HG03060 (cell line): ENCODE measurements around the gene SLBP.
"Not testable (repeated sequence)": the region's sequence is repeated elsewhere in the genome, so short reads cannot be mapped to it uniquely, and the experiment has no call there.

ENCODE experiments used
- ATAC-seq: cut with Tn5 transposase; IDR thresholded peaks from one replicate; pipeline ENCODE4 v1.9.1; 2021; ENCODE audit warnings: low read depth, moderate number of reproducible peaks; ENCODE audit not compliant: unreplicated experiment

SLBP gene

DNA sequence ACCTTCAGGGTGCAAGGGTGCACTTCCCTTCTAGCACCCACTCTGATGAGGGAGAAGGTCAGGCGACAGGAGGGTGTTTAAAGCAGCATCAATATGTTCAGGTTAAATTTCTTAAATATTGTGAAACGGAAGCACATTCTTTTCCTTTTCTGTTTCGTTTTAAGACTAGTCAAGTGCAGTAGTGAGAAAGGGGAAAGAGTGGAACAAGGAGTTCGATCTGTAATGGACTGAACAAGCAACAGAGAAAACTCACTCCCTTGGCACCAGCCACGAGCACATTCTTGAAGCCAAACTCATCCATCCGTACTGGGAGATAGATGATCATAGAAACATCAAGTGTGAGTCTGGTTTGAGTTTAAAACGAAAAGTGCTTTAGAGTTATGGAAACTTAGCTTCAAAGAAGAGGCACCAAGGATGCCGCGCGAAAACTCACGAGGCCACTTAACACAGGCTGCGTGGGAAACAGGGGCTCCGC, 28.8 kb downstream of the SLBP start:
- no peak for ATAC-seq

- ATAC-seq, result no peak
These were observed 29.3 kb downstream of the SLBP start for GRCh38 chr4:1682860-1683259.

DNA sequence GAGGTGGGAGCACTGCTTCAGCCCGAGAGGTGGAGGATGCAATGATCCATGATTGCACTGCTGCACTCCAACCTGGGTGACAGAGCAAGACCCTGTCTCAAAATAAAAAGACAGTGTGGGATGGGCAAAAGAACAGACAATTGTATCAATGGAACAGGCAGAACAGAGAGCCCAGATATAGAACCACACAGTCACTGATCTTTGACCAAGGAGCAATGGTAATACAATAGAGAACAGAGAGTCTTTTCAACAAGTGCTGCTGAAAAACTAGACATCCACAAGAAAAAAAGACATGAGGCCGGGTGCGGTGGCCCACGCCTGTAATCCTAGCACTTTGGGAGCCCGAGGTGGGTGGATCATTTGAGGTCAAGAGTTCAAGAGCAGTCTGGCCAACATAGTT, 33.9 kb downstream of the SLBP start:
- no peak for ATAC-seq

DNA sequence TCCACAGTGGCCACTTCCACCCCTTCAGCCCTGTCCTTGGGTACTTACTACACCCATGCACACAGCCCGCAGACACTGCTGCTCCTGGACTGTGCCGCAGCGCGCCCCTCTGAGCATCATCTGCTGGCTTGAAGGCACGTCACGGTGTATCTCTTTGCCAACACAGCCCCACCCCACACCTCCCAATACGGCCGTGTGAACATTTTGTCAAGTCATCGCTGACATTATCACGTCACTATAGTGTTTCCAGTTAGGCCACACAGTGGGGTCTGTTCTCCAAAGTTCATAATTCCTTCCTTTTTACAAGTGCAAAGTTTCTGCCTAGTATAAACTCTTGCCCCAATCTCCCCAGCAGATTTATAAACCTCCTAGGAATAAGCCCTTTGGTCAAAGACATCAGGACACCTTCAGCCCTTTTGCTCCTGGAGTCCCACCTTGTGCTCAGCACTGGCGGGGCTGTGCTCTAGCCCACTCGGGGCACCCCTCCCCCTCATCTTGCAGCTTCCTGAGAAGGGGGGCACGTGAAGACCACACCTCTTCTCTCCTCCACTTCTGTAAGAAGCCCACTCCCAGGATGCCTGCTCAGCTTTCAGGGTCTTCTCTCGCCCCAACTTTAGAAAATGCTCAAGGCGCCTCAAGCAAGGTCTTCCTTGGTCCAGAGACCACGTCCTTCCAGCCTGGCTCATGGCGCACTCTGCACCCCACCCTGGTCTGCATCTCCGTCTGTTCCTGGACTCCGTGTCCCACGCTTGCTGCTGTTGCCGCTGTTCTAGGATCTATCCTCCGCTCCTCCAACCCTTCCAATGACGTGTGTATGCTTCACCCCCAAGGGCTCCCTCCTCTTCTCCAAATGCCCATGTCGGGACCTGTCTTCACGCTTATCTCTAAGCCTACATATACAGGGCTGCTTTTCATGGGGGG, 35.3 kb downstream of the SLBP start:
- ATAC-seq, result no peak

- ATAC-seq, result no peak
These were observed 36.3 kb downstream of the SLBP start for GRCh38 chr4:1675802-1676137.

DNA sequence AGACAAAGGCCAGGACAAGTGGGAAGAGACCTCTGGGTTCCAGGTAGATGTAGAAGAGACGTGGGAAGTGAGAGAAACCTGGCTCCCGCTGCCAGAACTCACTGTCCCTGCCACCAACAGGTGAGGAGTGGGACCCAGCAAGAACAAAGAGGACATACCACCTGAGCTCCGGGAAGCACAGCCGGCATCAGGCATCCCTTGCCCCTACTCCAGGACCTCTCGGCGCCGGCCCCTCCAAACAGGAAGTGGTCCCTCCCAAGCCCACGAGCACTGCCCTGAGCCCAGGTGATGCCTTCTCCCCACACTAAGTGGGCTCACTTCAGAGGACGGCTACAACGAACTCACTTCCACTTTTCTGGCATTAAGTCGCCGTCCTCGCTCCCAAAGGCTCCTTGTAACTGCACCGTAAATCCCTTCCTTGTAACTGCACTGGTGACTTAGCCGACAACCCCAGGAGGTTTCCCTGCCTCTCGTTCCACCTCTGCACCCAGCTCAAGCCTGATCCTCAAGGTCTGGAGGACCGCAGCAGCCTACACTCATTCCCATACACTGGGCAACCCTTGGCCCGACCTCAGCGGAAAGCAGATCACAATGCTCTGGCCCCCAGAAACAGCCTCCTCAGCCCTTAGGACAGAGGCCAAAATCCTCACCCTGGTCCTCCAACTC, 36.9 kb downstream of the SLBP start:
- ATAC-seq, result no peak

- ATAC-seq, result no peak
These were observed 37.4 kb downstream of the SLBP start for GRCh38 chr4:1674682-1675081.

- no peak for ATAC-seq
These were observed 38.4 kb downstream of the SLBP start for GRCh38 chr4:1673671-1674070.

GRCh38 chr4:1671011-1671410, 41.1 kb downstream of the SLBP start:
- not testable (repeated sequence) for ATAC-seq

DNA sequence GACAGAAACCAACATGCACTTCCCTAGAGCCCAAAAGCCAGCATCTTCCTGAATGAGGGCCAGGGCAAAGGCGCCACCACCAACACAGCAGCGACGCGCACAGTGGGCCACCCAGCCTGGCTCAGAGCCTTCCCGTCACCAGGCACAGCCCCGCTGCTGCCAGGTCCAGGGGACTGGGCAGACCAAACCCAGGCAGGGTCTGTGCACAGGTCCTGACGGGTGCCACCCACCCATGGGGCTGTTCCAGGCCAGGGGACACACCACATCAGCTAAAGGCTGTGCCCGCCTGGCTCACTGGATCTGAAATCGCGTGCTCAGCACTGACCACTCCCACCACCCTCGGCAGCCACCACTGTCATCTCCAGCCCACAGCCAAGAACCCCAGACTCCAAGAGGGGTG, 41.8 kb downstream of the SLBP start:
- ATAC-seq, result no peak

DNA sequence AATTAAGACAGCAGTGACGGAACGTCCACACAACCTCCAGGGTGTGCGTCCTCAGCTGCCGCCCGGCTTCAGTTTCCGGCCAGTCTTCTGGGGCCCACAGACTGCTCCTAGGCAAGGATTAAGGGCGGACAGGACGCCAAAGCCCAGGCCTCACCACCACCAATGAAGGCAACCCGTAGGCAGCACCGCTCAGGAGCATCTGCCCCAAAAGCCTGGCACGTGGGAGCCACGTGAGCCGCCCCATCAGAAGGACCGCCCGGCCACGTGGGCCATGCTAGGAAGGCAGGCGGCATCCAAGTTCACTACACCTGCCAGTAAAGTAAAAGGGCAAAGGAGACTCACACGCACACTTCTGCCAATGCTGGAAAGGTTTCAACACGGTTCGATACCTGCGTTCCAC, 42.3 kb downstream of the SLBP start:
- no peak for ATAC-seq

GRCh38 chr4:1669270-1669669, 42.8 kb downstream of the SLBP start:
- no peak for ATAC-seq

GRCh38 chr4:1668488-1668840, 43.7 kb downstream of the SLBP start:
- no peak for ATAC-seq

DNA sequence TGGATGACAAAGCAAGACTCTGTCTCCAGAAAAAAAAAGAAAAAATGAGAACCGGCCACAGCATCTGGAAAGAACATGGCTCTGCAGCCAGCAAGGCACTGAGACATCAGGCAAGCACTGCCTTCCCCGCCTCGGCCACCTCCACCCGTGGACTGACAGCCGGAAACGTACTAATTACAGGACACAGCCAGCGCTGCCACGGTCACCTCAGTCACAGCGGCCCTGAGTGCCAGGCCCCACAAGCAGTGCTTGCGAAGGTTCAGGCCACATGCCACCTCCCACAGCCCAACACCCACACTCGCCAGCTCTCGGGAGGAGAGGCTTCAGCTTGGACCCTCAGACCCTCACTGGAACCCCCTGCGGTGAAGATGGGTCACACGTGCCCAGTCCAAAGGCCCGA, 44.8 kb downstream of the SLBP start:
- no peak for ATAC-seq

- no peak for ATAC-seq
These were observed 45.7 kb downstream of the SLBP start for GRCh38 chr4:1666391-1666790.

GRCh38 chr4:1664141-1664540, 48.0 kb downstream of the SLBP start:
- no peak for ATAC-seq

GRCh38 chr4:1663549-1663948, 48.6 kb downstream of the SLBP start:
- no peak for ATAC-seq

DNA sequence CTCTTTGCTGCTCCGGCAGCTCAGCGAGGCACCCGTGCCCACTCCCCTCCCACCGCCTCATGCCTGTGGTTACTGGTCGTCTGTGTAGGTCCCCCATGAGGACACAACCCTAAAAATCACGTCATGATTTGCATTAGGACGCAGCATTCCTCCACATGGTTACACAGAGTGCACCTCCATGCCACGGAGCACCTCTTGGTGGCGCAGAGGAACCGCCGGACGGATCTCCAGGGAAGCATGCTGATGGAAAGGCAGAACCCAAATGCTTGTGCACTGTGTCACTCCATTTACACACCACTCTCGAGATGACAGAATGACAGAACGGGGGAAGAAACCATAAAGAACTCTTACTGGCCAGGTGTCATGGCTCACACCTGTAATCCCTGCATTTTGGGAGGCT, 50.4 kb downstream of the SLBP start:
- no peak for ATAC-seq

DNA sequence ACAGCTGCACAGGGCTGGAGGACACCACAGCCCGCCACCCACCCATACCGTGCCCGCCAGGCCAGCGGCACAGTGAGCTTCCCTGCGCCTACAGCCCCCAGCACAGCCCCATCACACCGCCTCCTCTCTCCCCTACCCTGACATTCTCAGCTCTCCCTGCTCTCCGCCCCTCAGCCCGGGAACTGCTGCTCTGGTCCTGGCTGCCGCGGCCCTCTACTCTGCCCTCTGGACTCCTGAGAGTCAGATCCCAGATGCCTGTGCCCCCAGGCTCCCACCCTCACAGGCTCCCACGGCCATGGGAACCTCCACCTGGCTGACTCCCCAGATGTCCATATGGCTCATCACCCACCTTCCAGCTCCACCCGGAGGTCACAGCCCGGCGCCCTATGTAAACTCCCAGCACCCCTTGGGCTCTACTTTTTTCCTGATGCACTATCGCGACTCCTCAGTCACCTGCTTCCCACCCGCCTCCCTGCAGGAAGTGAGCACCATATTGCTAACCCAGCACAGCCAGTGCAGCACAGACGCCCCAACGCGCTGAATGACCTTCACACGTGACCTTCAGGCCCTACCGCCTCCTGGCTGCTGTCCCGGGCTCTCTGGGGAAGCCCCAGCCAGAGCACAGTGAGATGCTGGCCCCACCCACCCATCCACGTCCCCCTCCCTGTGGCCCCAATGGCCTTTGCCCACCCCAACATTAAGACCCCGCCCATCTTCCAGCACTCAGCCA, 51.0 kb downstream of the SLBP start:
- ATAC-seq, result no peak

GRCh38 chr4:1659104-1660043, 52.7 kb downstream of the SLBP start:
- ATAC-seq, result no peak
